Testis (tissue), 2 donors: Measurements from ENCODE around the gene NEK7.

Experiments used
- CTCF ChIP-seq, 3 experiments: fragments of 450-650 bp in 2 of 3; fragments of 200-600 bp in 1 of 3; sonication (generic) in 1 of 3; IDR thresholded peaks; one replicate each; pipeline ENCODE4 v1.5.1; 2016 to 2019; ENCODE audit warnings: antibody characterized with exemption in 3 of 3, mild to moderate bottlenecking in 2 of 3, moderate library complexity in 1 of 3
- POLR2A ChIP-seq: fragments of 450-650 bp; IDR thresholded peaks from one replicate; pipeline ENCODE4 v1.6.1; 2017; ENCODE audit warnings: antibody characterized with exemption, mild to moderate bottlenecking, moderate library complexity

- no peak for TF ChIP-seq POLR2A
- TF ChIP-seq CTCF (IDR thresholded peaks at IDR 0.05) = no peak
These were observed 20.7 kb downstream of the NEK7 start for GRCh38 chr1:198177546-198177945.
